Coronary artery (tissue), 2 donors: ENCODE results near the gene LIPE.

Experiments used
- DNase-seq: peaks from one replicate; pipeline ENCODE4 v3.0.0-alpha.2; 2017; ENCODE audit warnings: low spot score
- H3K27ac ChIP-seq, 2 donors: fragments of 200-600 bp; sonication (generic); one replicate each; pipeline ENCODE4 v1.5.1; 2016 to 2019
- H3K4me3 ChIP-seq: fragments of 200-600 bp; sonication (generic); 2 replicates; pipeline ENCODE4 v1.5.1; 2016; ENCODE audit warnings: mild to moderate bottlenecking, moderate library complexity
- TF ChIP-seq, protein P1 (sequence below): fragments of 200-600 bp; sonication (generic); IDR thresholded peaks from one replicate; pipeline ENCODE4 v1.5.1; 2019; ENCODE audit warnings: antibody characterized with exemption

Gene LIPE

GRCh38 chr19:42443944-42444398 is 16.8 kb upstream of the LIPE start:
- H3K27ac ChIP-seq = no peak overlapping the region
- DNase-seq = no peak
- TF ChIP-seq, protein P1, sequence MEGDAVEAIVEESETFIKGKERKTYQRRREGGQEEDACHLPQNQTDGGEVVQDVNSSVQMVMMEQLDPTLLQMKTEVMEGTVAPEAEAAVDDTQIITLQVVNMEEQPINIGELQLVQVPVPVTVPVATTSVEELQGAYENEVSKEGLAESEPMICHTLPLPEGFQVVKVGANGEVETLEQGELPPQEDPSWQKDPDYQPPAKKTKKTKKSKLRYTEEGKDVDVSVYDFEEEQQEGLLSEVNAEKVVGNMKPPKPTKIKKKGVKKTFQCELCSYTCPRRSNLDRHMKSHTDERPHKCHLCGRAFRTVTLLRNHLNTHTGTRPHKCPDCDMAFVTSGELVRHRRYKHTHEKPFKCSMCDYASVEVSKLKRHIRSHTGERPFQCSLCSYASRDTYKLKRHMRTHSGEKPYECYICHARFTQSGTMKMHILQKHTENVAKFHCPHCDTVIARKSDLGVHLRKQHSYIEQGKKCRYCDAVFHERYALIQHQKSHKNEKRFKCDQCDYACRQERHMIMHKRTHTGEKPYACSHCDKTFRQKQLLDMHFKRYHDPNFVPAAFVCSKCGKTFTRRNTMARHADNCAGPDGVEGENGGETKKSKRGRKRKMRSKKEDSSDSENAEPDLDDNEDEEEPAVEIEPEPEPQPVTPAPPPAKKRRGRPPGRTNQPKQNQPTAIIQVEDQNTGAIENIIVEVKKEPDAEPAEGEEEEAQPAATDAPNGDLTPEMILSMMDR = no peak
- H3K4me3 ChIP-seq = no peak overlapping the region

DNA sequence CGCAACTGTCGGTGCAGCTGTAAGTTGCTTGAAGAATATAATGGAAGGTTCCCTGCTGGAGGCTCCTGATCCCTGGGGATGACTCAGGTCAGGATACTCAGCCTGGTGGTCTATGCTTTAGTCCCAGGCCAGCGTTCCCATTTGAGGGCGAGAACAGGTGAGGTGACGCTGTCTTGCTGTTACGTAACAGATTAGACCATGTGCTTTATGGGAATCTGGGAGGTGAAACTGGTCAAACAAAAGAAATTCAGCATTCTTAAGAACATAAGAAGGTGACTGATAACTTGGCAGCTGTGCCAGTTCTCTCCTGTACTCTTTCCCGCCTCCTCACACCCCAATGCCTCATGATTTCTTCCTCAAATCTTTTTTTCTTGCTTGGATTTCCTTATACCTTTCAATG is 15.6 kb upstream of the LIPE start, which contains the start of gene CXCL17:
TSS of gene CXCL17 (minus strand) at position 114 of the 400 bp plus-strand sequence. CDS start 114 bp downstream, outside the sequence.
- no peak for DNase-seq
- no peak within 1 kb of the TSS for H3K4me3 ChIP-seq

DNA sequence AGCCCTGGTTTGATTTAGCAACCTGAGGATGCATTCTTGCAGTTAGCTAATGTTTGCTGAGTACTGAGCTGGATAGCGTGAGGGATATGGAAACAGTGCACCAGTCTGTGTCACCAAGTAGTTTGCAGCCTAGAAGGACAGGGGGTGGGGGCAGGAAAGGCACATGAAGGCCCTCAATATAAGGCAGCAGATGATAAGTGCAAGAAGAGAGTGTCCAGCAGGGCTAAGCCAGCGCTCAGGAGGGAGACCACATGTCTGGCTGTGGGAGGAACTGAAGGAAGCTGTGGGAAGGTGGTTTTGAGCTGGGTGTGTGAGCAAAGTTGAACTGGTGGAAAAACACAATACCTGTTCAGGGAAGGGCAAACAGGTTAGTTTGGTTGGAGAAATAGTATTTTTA is 13.9 kb upstream of the LIPE start:
- no peak overlapping the region for H3K4me3 ChIP-seq
- H3K27ac ChIP-seq = no peak overlapping the region
- TF ChIP-seq, protein P1 = no peak
- DNase-seq = no peak

More for the DNA sequence above, 15.6 kb upstream of the LIPE start, which contains the start of gene CXCL17:
- no peak within 1 kb of the TSS for H3K27ac ChIP-seq
- TF ChIP-seq, protein P1 = no peak

- Histone ChIP-seq H3K27ac (no peak overlapping the region), H3K4me3 (no peak overlapping the region)
- TF ChIP-seq, protein P1 = peak; percentile 70
- DNase-seq = no peak
Observed at GRCh38 chr19:42440357-42441048, 13.3 kb upstream of the LIPE start.

DNA sequence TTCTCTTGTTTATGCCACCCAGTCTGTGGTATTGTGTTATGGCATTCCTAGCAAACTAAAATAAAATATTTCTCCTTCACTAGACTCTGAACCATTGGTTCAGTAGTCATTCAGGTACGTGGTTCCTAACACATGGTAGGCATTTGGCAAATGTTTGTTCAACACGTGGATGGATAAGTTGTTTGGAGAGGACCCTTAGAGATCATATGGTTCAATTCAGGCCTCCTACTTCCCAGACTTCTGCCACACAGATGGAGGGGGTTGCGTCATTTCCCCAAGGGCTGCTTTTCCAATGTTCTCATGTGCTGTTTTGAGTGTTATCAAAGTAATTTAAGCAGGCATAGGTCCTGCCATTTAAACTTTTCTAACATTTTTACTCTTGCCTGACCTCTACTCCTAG is 8.8 kb upstream of the LIPE start:
- DNase-seq = no peak
- no peak overlapping the region for H3K27ac ChIP-seq
- H3K4me3 ChIP-seq = no peak overlapping the region
- TF ChIP-seq, protein P1 = no peak

GRCh38 chr19:42435316-42435715 is 8.1 kb upstream of the LIPE start:
- DNase-seq = no peak
- H3K4me3 ChIP-seq = no peak overlapping the region
- TF ChIP-seq, protein P1 = no peak
- no peak overlapping the region for H3K27ac ChIP-seq
